Mesenchymal stem cell (in vitro differentiated cells and primary cell): ENCODE measurements around the gene LOX.

Experiments
- DNase-seq: peaks from one replicate; pipeline ENCODE4 v3.0.0-alpha.2; 2013
- H2AFZ ChIP-seq: one replicate; pipeline ENCODE4 v1.6.1; 2013; ENCODE audit warnings: low read depth, mild to moderate bottlenecking, control low read depth, inconsistent platforms, low read length, moderate library complexity
- H2AK5ac ChIP-seq: 2 replicates; pipeline ENCODE4 v1.6.1; 2013; ENCODE audit warnings: low read length, moderate library complexity, mild to moderate bottlenecking, inconsistent platforms; ENCODE audit not compliant: severe bottlenecking
- H2BK120ac ChIP-seq: one replicate; pipeline ENCODE4 v1.6.1; 2013; ENCODE audit warnings: low read depth, mild to moderate bottlenecking, inconsistent platforms, low read length, moderate library complexity
- H2BK12ac ChIP-seq, 2 experiments: one replicate each; pipeline ENCODE4 v1.6.1; 2013; ENCODE audit warnings: inconsistent platforms in 2 of 2, low read length in 2 of 2, mild to moderate bottlenecking in 2 of 2, moderate library complexity in 2 of 2, control low read depth in 1 of 2
- H2BK15ac ChIP-seq: one replicate; pipeline ENCODE4 v1.6.1; 2013; ENCODE audit warnings: mild to moderate bottlenecking, low read depth, inconsistent platforms; ENCODE audit not compliant: poor library complexity, severe bottlenecking
- H2BK5ac ChIP-seq: 2 replicates; pipeline ENCODE4 v1.6.1; 2013; ENCODE audit warnings: low read depth, mild to moderate bottlenecking, low read length, control low read depth, inconsistent platforms; ENCODE audit not compliant: poor library complexity, severe bottlenecking
- H3K14ac ChIP-seq, 2 experiments: one replicate each; pipeline ENCODE4 v1.6.1; 2013; ENCODE audit warnings: inconsistent platforms in 2 of 2, low read length in 2 of 2, control low read depth in 1 of 2, mild to moderate bottlenecking in 1 of 2, moderate library complexity in 1 of 2
- H3K18ac ChIP-seq, 2 experiments: one replicate each; pipeline ENCODE4 v1.6.1; 2013; ENCODE audit warnings: inconsistent platforms in 2 of 2, low read length in 2 of 2, control low read depth in 1 of 2, low read depth in 1 of 2, mild to moderate bottlenecking in 1 of 2
- H3K23ac ChIP-seq, 2 experiments: one replicate each; pipeline ENCODE4 v1.6.1; 2013; ENCODE audit warnings: inconsistent platforms in 2 of 2, low read length in 2 of 2, mild to moderate bottlenecking in 2 of 2, moderate library complexity in 2 of 2, control low read depth in 1 of 2
- H3K27ac ChIP-seq: 2 replicates; pipeline ENCODE4 v1.5.1; 2013; ENCODE audit warnings: mild to moderate bottlenecking, moderate library complexity, low read length, control low read depth, inconsistent platforms; ENCODE audit not compliant: poor library complexity, severe bottlenecking
- H3K27me3 ChIP-seq, 2 experiments: 2 replicates each; pipeline versions ENCODE4 v1.6.1 to v1.7.0; 2013; ENCODE audit warnings: low read length in 2 of 2, mild to moderate bottlenecking in 2 of 2, moderate library complexity in 2 of 2, control low read depth in 1 of 2, inconsistent platforms in 1 of 2; ENCODE audit not compliant: control insufficient read depth in 1 of 2, insufficient read depth in 1 of 2
- H3K36me3 ChIP-seq, 2 experiments: 2 replicates each; pipeline versions ENCODE4 v1.6.1 to v1.7.0; 2013; ENCODE audit warnings: low read length in 2 of 2, control low read depth in 1 of 2, inconsistent platforms in 1 of 2, low read depth in 1 of 2, mild to moderate bottlenecking in 1 of 2; ENCODE audit not compliant: insufficient read depth in 2 of 2, control insufficient read depth in 1 of 2
- H3K4ac ChIP-seq, 2 experiments: one replicate each; pipeline ENCODE4 v1.6.1; 2013; ENCODE audit warnings: inconsistent platforms in 2 of 2, low read length in 2 of 2, mild to moderate bottlenecking in 2 of 2, moderate library complexity in 2 of 2, control low read depth in 1 of 2, low read depth in 1 of 2
- H3K4me1 ChIP-seq: 2 replicates; pipeline ENCODE4 v1.6.1; 2013; ENCODE audit warnings: low read depth, low read length, control low read depth; ENCODE audit not compliant: control insufficient read depth, insufficient read depth
- H3K4me2 ChIP-seq: 2 replicates; pipeline ENCODE4 v1.6.1; 2013; ENCODE audit warnings: low read length, mild to moderate bottlenecking, inconsistent platforms; ENCODE audit not compliant: poor library complexity, severe bottlenecking
- H3K4me3 ChIP-seq, 2 experiments: 2 replicates each; pipeline versions ENCODE4 v1.5.1 to v1.7.0; 2013; ENCODE audit warnings: low read length in 2 of 2, mild to moderate bottlenecking in 2 of 2, control low read depth in 1 of 2, low read depth in 1 of 2; ENCODE audit not compliant: insufficient read depth in 1 of 2
- H3K79me1 ChIP-seq: replicated peaks from 2 replicates; pipeline ENCODE4 v1.6.1; 2013; ENCODE audit warnings: mild to moderate bottlenecking, control low read depth, low read length, inconsistent platforms; ENCODE audit not compliant: poor library complexity, severe bottlenecking
- H3K9ac ChIP-seq: 2 replicates; pipeline ENCODE4 v1.7.0; 2013; ENCODE audit warnings: mild to moderate bottlenecking, low read length, moderate library complexity
- H3K9me3 ChIP-seq: 2 replicates; pipeline ENCODE4 v1.7.0; 2013; ENCODE audit warnings: mild to moderate bottlenecking, low read length; ENCODE audit not compliant: control insufficient read depth
- H4K8ac ChIP-seq: one replicate; pipeline ENCODE4 v1.6.1; 2013; ENCODE audit warnings: inconsistent platforms, mild to moderate bottlenecking, low read length, moderate library complexity
- H4K91ac ChIP-seq: one replicate; pipeline ENCODE4 v1.6.1; 2013; ENCODE audit warnings: mild to moderate bottlenecking, low read length, inconsistent platforms
- WGBS: methylation state at CpG from one replicate; pipeline ENCODE4 v1.1.7; 2013; ENCODE audit warnings: mixed read lengths; 5-methylcytosine and 5-hydroxymethylcytosine counted together

The LOX gene

GRCh38 chr5:122121479-122122465, 43.7 kb upstream of the LOX start:
- no peak overlapping the region for H3K4ac ChIP-seq
- H2BK5ac ChIP-seq: no peak overlapping the region
- no peaks in the 10 kb centered on the region for H3K27me3 ChIP-seq
- H2BK12ac ChIP-seq: no peak overlapping the region
- no peak overlapping the region for H4K8ac ChIP-seq
- H3K9ac ChIP-seq: no peak overlapping the region
- WGBS: 94% methylated on average over 10 of the region's 11 CpGs
- DNase-seq: no peak
- no peak overlapping the region for H4K91ac ChIP-seq
- H3K4me1 ChIP-seq: peaks cover 2% of the 10 kb centered on the region
- no peak overlapping the region for H3K4me2 ChIP-seq
- no peak overlapping the region for H3K4me3 ChIP-seq
- H3K23ac ChIP-seq: no peak overlapping the region
- no peak overlapping the region for H2BK120ac ChIP-seq
- H2AFZ ChIP-seq: no peak overlapping the region
- H3K79me1 ChIP-seq: no peaks in the 10 kb centered on the region
- no peak overlapping the region for H3K18ac ChIP-seq
- H3K27ac ChIP-seq: no peak overlapping the region
- H3K36me3 ChIP-seq: no peaks in the 10 kb centered on the region
- no peak overlapping the region for H2AK5ac ChIP-seq
- no peak overlapping the region for H3K14ac ChIP-seq
- H3K9me3 ChIP-seq: no peaks in the 10 kb centered on the region
- no peak overlapping the region for H2BK15ac ChIP-seq

GRCh38 chr5:122120957-122121356, 42.9 kb upstream of the LOX start:
- H2AFZ ChIP-seq: no peak overlapping the region
- H2BK15ac ChIP-seq: no peak overlapping the region
- no peak overlapping the region for H3K27ac ChIP-seq
- no peak overlapping the region for H3K4ac ChIP-seq
- H2BK5ac ChIP-seq: no peak overlapping the region
- no peak overlapping the region for H2BK120ac ChIP-seq
- H3K4me2 ChIP-seq: no peak overlapping the region
- H3K36me3 ChIP-seq: no peaks in the 10 kb centered on the region
- no peak overlapping the region for H3K4me3 ChIP-seq
- no peak overlapping the region for H3K9ac ChIP-seq
- H2BK12ac ChIP-seq: no peak overlapping the region
- H3K27me3 ChIP-seq: no peaks in the 10 kb centered on the region
- peak; percentile 68 for DNase-seq
- no peak overlapping the region for H3K18ac ChIP-seq
- no peaks in the 10 kb centered on the region for H3K79me1 ChIP-seq
- no peak overlapping the region for H4K91ac ChIP-seq
- no peaks in the 10 kb centered on the region for H3K9me3 ChIP-seq
- peaks cover 2% of the 10 kb centered on the region for H3K4me1 ChIP-seq
- WGBS: 91% methylated on average over 2 of the region's 2 CpGs
- no peak overlapping the region for H3K14ac ChIP-seq
- H4K8ac ChIP-seq: no peak overlapping the region
- H3K23ac ChIP-seq: no peak overlapping the region
- no peak overlapping the region for H2AK5ac ChIP-seq

GRCh38 chr5:122120493-122120892, 42.4 kb upstream of the LOX start:
- 94% methylated on average over 2 of the region's 2 CpGs for WGBS

DNA sequence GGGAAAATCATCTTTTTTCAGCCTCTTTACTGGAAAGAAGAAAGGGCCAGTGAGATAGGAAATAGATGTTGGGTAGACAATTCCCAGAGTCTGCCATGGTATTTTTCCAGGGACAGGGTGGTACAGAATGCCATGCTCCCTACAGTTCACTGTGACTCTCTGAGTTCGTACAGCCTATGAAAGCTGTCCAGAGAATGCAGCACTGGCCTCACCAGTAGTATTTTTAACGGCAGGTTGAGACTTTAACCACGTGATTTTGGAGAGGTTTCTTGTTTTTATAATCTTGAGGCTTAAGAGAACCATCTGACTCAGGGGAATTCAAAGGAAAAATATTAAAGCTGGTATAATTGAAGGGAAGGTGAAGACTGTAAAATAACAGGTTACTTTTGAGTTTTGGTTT, 41.1 kb upstream of the LOX start:
- H2BK12ac ChIP-seq: no peak overlapping the region
- H3K4me1 ChIP-seq: peaks cover 2% of the 10 kb centered on the region
- H3K9ac ChIP-seq: no peak overlapping the region
- no peak overlapping the region for H4K91ac ChIP-seq
- H3K36me3 ChIP-seq: no peaks in the 10 kb centered on the region
- no peaks in the 10 kb centered on the region for H3K9me3 ChIP-seq
- no peak overlapping the region for H3K23ac ChIP-seq
- no peak overlapping the region for H2AFZ ChIP-seq
- H3K27me3 ChIP-seq: no peaks in the 10 kb centered on the region
- H3K4ac ChIP-seq: no peak overlapping the region
- 90% methylated on average over 3 of the region's 3 CpGs for WGBS
- no peak overlapping the region for H4K8ac ChIP-seq
- H3K79me1 ChIP-seq: no peaks in the 10 kb centered on the region
- H3K14ac ChIP-seq: no peak overlapping the region
- no peak overlapping the region for H3K4me3 ChIP-seq
- no peak overlapping the region for H2BK5ac ChIP-seq
- no peak overlapping the region for H3K27ac ChIP-seq
- H2BK120ac ChIP-seq: no peak overlapping the region
- no peak overlapping the region for H2BK15ac ChIP-seq
- DNase-seq: no peak
- H2AK5ac ChIP-seq: no peak overlapping the region
- H3K18ac ChIP-seq: no peak overlapping the region
- H3K4me2 ChIP-seq: no peak overlapping the region

More at GRCh38 chr5:122120493-122120892, 42.4 kb upstream of the LOX start:
- Histone ChIP-seq H3K4me1 (peaks cover 2% of the 10 kb centered on the region), H3K79me1 (no peaks in the 10 kb centered on the region), H2BK12ac (no peak overlapping the region), H2AK5ac (no peak overlapping the region), H2BK15ac (no peak overlapping the region), H3K4me3 (no peak overlapping the region), H2BK5ac (no peak overlapping the region), H3K36me3 (no peaks in the 10 kb centered on the region), H3K9me3 (no peaks in the 10 kb centered on the region), H3K23ac (no peak overlapping the region), H3K9ac (no peak overlapping the region), H3K27me3 (no peaks in the 10 kb centered on the region), H4K8ac (no peak overlapping the region), H3K18ac (no peak overlapping the region), H3K14ac (no peak overlapping the region), H3K27ac (no peak overlapping the region), H4K91ac (no peak overlapping the region), H2AFZ (no peak overlapping the region), H3K4ac (no peak overlapping the region), H3K4me2 (no peak overlapping the region), H2BK120ac (no peak overlapping the region)
- no peak for DNase-seq
